Muscle of back (tissue), 11 donors: ENCODE measurements around the gene RPS6KL1. TPM values are rescaled to one million over a fixed set of nuclear protein-coding genes. Genes with fewer than 3 reads are reported as not detected.
A peak's percentile ranks its signal among the peaks of the same experiment; 100 is the strongest.

Source experiments
- DNase-seq, 3 donors: peaks; one replicate each; pipeline versions ENCODE4 v3.0.0 to v3.0.0-alpha.2; 2013
- polyA plus RNA-seq, 10 donors: library from polyadenylated mRNA; unstranded; fragments of 120-200 nt; gene quantifications; one replicate each; pipeline ENCODE4 v1.2.1, GENCODE V29; 2013; ENCODE audit not compliant: insufficient read length in 10 of 10

Gene RPS6KL1
- polyA plus RNA-seq, 10 donors: 4.0 to 12.8 (median 9.6) TPM

GRCh38 chr14:74888164-74889158 lies 34.6 kb downstream of the RPS6KL1 start:
- no peak for DNase-seq

DNA sequence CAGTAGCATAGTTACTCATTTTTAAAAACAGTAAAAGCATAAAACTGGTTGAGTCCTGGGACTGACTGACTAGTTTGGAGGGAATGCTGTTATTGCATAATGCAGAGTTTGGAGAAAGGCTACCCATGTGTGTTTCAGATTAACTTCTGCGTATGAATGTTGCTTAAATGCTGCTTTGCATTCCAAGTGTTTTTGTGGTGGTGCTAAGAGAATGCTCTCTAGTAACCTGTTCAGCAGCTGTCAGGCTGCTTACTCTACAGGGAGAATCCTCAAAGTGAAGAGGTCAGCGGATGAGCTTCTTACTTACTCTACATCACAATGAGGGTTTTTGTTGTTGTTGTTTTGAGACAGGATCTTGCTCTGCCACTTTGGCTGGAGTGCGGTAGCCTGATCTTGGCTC lies 37.1 kb downstream of the RPS6KL1 start:
- peak in 1 of 3 donors; percentile 87 for DNase-seq

DNA sequence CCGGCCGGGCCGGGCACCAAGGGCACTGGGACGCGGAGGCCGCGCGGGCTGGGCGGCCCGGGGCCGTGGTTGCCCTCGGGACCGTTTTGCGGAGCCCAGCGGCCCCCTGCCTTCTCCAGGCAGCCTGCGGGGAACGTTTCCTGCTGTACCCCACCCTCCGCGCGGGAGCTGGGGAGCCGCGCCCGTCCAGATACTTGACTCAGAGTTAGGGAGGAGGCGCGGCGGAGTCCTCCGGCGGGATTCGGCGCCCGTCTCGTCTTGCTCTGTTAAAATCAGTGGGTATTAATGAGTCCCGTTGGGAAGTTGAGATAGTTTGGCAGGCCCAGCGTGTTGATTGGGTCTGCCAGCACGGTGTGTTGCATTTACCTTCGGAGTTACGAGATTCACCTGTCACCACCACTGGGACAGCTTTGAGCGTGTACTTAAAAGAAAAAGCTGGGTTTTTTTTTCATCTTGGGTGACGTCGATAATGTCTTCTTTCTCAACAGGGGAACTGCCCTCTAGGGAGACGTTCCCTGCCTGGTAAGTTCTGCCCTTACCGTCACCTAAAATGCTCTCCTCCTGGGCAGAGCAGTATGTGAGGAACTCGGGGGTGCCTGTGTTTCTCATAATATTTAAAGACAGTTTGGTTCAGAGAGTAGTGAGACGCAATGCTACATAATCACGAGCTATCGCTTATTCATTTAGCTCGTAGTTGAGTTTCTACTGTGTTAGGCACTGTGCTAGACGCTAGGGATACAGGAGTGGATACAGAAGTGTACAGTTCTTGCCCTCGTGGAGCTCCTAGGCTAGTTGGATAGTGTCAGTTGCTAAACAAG lies 40.7 kb downstream of the RPS6KL1 start:
- no peak for DNase-seq

GRCh38 chr14:74881431-74882102 lies 41.5 kb downstream of the RPS6KL1 start, which contains the start of gene DLST:
TSS of gene DLST (plus strand) at chr14:74881916. CDS start at chr14:74881954, 38 bp downstream.
- peak; percentile 84 to 95 (median 91) for DNase-seq

DNA sequence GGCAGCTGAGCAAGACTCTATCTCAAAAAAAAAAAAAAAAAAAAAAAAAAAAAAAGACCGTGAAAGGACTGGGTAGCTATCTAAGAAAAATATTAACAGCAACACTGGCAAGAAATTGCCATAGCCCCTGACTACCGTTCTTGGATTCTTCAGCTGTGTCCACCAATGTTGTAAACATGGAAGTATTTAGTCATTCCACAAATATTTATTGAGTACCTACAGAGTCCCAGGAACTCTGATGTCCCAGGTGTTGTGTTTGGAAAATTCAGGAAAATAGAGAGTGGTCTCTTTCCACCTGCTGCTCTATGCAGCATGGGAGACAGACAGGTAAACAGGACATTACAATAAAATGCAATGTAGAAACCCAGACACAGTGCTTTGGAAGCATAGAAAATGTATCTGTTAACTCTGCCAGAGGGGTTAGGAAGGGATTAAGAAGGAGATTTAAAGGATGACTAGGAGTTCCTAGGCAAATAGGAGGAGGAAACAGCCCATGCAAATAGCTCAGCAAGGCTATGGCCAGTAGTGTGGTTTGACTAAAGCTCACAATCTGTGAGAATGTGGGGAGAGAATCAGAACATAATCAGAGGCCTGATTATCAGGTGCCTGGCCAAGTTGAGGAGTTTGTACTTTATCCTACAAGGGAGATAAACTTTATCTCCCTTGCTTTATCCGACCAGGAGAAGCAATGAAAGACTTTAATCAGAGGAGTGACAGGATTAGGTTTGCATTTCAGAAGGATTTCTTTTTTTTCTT lies 43.5 kb downstream of the RPS6KL1 start:
- no peak for DNase-seq

GRCh38 chr14:74875941-74876913 lies 46.8 kb downstream of the RPS6KL1 start, which contains the start of gene PROX2:
TSS of gene PROX2 (minus strand) at chr14:74876145. CDS start at chr14:74863834, 12,311 bp downstream.
- DNase-seq: no peak

DNA sequence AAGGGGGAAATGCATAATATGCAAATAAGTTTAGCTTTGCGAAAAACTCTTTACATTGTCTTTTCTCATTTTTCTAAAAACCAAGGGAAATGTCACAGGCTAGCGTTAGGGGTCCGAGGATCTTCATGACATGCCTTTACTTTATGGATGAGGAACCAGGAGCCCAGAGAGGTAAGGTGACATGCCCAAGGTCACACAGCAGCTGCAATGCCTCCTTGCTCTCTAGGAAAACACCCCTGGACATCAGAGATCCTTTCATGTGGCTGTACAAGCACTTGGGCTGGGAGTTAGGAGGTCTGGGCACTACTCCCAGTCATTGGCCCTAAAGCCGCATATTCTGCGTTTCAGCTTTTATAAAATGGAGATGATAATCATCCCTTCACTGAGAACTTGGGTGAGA lies 47.9 kb downstream of the RPS6KL1 start:
- DNase-seq: no peak

DNA sequence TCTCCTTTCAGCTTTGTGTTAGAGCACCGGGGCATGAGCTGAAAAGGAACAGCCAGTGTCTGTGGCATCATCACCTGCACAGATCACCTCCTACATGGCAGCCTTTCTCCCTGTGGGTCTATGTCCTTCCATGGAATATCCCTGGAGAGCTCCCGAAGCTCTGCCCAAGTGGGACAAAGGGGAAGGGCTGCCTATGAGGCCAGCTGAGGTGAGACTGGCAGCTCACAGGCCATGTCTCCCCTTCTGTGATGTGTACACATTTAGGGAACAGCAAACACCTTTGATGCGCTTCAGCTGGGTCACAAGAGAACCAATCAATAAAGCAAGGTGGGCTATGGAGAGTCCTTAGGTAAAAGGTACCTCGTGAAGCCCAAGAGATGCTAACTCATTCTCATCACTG lies 51.2 kb downstream of the RPS6KL1 start:
- no peak for DNase-seq

DNA sequence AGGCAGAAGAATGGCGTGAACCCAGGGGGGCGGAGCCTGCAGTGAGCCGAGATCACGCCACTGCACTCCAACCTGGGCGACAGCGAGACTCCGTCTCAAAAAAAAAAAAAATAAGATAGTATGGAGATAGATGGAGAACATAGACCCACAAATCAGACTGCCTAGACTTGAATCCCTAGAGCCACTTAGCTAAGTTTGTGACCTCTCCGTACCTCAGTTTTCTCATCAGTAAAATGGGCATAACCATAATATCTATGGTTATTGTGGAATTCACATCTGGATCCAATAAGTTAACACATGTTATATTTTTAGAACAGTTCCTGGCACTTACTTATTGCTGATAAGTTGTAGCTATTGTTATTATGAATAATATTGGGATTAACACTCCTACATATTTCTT lies 54.3 kb downstream of the RPS6KL1 start:
- DNase-seq: no peak

DNA sequence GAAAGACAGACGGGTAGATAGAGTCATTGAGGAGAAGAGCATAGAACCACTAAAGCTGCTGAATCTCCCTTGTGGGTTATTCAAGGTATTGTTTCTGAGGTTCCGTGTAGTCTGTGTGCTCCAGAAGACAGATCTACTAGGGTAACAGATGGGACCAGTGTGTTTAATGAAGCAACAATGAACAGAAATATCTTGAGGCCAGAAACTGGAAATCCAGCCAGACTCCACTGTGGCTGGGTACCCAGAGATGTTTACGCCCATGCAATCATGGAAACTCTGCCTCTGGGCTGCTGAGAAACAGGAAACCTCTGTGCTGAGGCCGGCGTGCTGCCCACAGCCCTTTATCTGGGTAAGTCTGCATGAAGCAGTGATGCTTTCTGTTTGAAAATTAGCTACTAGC lies 55.4 kb downstream of the RPS6KL1 start:
- no peak for DNase-seq

DNA sequence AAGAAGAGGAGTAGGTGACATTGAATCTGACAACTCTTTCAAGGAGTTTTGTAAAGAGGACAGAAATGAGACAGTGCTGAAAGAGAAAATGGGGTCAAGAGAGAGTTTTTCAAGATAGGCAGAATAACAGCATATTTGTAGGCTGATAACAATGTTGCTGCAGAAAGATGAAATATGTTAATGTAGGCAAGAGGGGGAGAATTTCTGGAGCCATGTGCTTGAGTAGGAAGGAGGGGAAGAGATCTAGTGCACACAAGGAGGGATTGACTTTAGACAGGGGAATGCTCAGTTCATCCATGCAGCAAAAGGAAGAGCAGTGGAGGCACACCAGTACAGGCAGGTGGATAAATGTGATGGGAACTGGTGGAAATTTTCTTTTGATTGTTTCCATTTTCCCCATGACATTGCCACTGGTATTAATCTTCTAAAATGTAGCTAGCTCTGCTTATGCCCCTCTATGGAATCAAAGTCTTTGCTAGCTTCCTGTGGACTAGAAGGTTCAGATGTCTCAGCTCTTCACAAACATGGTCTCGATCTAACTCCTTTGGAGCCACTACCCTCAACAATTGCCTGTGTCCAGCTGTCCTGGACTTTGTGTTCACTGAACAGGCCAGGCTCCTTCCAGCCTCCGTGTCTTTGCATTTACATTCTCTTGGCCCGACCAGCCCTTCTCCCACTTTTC lies 56.2 kb downstream of the RPS6KL1 start:
- no peak for DNase-seq

DNA sequence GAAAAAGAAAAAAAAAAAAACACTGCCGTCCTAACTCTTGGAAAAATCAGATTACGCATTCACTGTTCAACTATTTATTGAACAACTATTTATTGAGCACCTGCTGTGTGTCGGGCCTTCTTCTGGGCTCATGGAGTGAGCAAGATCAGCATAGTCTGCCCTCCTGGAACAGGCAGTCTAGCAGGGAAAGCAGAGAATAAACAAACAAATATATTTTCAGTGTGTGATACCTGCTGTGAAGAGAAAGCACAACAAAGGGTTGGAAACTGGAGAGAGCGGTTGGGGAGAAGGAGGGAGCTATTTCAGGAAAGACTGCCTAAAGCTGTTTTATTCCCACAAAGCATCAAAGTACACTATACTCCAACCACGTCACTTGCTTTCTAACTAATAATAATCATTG lies 57.9 kb downstream of the RPS6KL1 start:
- DNase-seq: no peak

GRCh38 chr14:74864198-74864597 lies 58.9 kb downstream of the RPS6KL1 start:
- DNase-seq: no peak

DNA sequence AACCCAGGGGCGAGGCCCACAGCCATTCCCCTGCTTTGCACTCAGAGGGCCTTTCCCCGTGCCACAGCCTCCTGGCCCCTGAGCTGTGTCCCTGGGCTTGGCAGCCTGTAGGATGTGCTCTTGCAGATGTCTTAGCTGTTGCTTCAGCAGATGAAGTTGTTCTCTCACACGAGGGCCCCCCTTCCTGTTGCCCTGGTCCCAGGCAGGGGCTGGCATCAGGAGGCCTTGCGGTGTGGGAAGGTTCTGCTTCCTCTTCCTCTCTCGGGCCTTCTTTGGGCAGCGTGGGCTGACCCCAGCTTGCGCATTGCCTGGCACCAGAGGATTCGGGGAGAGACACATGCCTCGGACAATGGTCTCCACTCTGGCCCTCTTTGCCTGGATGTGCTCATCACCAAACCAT lies 59.8 kb downstream of the RPS6KL1 start:
- DNase-seq: no peak

DNA sequence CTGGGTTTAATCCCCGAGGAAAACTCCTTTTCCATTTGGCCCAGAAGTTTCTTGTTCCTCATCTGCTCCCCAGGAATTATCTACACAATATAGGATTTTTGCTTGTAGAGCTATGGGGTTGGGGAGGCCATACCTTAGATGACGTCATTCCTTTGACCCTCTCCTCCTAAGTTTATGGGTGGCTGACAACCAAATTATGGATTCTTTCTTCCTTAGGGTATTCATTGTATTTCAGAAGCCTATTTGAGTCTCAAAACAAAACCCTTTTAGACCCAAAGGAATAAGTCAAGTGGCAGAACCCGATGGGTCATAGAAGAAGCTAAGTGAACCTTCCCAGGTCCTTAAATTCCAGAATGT lies 61.3 kb downstream of the RPS6KL1 start:
- DNase-seq: no peak

DNA sequence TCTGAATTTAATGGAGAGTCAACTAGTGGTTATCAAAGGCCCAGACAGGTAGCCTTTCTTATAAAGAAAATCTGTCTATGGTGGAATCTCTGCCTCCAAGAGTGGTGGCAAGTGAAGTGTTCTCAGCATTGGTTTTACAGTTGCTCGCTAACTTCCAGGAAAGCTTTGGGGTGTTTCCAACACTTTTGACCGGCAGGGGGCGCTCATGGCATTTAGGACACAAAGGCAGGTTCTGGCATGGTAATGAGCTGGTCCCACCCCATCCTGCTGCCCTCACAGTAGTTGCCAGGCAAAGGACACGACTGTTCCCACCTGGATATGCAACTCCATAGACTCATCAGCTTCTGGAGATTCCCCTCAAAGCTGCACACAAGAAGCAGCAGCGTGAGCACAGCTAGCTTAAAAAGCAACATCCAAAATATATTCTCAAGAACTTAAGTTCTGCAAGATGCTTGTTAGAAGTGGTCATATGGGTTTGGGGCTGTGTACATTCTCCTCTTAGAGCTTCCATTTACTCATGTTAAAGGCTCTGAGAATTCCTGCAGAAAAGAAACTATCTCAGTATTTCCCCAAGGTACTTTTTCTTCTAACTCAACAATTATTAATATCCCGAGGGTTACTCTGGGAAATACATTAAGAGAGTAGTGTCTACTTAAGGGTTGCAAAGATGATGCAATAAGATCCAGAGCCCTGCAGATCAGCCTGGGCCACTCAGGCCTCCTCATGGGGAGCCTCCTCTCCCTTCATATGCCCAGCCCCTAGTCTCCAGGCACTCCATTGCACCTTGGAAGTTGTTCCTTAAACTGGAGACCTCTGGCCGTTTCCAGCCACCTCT lies 61.9 kb downstream of the RPS6KL1 start:
- peak; percentile 80 to 90 (median 87) for DNase-seq

- DNase-seq: no peak
Measured at GRCh38 chr14:74859757-74860552, 63.1 kb downstream of the RPS6KL1 start.
